ENCODE results near the gene EXOC6.
A peak's percentile ranks its signal among the peaks of the same experiment; 100 is the strongest.

Gene EXOC6

DNA sequence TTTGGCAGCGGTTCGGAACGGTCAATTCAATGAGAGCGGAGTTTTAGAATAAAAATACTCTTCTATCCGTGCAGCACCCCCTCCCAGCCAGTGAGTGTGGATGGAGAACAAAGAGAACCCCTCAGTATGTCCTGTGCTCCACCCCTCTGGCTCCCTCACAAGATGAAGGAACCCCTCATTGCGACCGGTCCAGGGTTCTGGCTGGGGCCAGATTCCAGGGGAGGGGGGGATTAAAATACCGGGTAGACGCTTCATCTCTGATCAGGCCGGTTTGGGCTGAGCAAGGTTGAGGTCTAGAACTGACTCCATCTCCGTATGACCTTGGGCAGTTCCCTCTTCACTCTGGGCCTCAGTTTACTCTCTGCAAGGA lies 218.2 kb downstream of the EXOC6 start:
- DNase-seq, result no peak

DNA sequence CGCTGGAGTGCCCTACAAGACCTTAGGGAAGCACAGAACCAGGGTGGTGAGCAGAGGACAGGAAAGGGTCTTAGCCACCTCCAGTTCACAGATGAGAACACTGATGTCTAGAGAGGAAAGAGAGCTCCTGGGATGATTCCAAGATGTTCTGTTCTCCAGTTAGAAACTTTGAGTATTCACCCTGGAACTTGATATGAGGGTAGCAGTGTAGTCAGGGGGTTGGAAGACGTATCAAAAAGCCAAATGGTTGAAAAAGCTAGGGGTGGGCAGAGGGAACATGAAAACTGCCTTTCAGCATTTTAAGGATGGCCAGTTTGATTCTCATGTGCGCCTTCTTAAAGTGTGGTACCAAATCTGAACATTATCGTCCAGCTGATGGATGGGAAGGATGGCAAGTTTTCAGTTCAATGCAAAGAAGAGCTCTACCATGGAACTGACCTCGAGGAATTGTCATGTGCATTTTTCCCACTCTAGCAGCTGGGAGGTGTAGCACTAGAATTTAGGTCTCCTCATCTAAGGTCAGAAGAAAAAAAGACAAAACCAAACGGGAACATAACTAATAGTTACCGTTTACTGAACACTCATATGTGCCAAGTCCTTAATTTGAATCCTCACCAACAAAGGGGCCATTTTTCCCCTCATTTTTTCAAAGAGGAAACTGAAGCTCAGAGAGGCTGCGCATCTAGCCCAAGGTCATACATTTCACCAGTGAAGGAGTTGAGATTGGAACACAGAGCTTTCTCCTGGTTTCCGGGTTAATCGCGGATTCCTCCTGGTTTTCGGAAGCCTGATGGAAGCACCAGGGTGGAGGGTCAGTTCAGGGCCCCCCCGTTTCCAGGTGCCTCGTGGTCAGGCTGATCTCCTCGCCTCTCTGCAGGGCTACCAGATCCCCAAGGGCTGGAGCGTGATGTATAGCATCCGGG lies 219.4 kb downstream of the EXOC6 start:
- no peak for DNase-seq

DNA sequence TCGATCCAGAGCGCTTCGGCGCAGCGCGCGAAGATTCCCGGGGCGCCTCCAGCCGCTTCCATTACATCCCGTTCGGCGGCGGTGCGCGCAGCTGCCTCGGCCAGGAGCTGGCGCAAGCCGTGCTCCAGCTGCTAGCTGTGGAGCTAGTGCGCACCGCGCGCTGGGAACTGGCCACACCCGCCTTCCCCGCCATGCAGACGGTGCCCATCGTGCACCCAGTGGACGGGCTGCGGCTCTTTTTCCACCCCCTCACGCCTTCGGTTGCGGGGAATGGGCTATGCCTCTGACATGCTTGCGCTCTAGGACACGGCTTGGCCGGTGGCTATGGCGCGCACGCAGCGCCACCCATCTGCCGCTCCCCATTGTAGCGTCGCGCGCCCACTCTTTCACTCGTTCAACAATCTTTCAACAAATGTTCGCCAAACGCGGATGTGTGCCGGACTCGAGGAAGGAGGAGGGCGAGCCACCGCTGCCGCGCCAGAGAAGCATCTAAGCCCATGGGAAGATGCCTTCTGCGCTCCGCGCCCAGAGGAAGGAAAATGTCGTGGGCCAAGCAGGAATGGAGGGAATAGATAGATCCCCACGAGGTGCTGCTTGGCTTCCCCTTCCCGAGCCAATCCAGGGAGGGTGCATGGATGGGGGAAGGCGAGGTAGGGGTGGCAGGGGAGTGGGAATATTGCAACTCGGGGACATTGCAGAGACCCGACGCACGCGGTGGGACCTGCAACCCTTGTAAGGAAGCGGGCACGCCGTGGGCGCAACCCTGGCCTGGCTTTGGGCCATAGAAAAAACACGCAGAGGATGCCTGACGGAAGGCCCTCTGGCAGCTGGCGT lies 220.3 kb downstream of the EXOC6 start:
- no peak for DNase-seq

DNA sequence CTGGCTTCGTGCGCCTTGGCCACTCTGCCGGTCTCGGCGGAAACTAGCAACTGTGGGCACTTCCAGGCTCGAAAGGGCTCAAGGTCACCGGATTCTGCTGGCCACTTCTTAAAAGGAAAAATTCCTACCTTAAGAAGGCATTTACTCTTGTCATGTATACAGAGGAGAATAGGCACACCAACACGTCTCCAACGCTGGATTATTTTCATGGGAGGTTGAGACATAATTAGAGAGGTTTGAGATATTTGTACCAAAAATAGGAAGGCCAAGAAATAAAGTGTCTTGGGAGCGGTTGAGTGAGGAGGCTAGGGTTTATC lies 220.9 kb downstream of the EXOC6 start:
- no peak for DNase-seq

DNA sequence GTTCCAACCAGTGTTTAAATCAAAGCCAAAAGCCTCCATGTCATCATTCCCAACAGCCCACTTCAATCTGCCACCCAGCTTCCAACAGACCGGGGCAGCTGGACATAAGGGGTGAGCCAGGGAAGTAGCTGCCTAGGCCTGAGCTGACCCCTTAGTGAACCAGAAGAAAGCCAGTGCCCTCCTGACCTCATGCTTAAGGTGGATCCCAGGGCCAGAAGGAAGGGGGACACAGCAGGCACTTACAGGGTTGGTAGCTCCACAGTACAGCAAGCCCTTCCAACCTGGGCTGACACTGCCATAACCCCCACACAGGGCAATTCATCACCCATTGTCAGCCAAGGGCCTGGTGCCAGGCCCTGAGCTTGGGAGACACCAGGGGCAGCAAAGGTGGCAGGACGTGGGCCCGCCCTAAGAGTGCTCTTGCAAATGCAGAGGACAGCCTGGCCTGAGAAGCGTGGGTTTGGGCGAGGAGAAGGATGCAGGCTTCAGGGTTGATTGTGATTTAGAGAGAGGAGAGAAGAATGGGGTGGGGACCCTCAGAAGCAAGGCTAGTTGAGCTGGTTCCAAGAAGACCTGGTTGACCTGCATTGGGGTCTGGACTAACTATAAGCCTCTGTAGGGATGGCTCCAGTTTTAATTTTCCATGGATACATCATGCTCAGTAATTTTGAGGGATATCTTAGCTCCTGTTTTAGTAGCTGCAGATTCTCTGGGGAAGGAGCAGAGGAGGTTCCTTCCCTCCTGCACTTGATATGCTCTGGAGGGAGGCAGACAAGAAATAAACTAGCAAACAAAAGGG lies 222.3 kb downstream of the EXOC6 start:
- no peak for DNase-seq

DNA sequence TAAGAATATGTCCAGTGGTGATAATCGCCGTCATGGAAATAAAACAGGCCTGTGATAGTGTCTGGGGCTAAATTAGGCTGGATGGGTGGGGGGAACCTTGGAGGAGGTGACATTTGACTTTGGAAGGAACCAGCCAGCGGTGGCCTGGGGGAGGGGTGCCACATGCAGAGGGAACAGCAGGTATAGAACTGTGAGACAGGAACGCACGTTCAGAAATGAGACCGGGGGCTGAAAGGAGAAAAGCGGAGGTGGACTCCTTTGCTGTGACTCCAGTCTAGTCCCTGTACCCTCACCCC lies 222.8 kb downstream of the EXOC6 start:
- DNase-seq, result no peak

DNA sequence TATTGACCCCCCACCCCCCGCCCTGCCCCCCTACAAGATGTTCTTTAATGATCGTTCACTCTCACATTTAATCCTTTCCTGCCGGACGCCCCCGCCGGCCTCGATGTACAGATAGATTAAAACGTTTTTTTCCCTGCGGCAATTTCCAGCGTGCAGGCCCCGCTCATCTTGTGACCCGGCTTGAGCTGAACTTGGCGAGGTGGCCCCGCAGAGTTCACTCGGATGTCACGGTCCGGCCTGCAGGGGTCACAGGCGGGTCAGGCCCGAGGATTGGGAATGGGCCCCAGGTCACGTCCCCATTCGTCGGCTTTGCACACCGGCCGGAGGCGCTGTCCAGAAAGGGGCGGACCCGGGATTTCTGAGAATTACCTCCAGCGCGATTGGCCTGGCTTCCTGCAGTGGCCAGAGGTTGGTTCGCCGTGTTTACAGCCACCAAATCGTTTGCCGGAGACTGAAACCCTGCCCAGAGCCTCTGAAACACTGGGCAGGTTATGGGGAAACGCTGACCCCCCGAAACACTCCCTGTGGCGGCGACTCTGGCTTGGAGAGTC lies 223.4 kb downstream of the EXOC6 start:
- no peak for DNase-seq

DNA sequence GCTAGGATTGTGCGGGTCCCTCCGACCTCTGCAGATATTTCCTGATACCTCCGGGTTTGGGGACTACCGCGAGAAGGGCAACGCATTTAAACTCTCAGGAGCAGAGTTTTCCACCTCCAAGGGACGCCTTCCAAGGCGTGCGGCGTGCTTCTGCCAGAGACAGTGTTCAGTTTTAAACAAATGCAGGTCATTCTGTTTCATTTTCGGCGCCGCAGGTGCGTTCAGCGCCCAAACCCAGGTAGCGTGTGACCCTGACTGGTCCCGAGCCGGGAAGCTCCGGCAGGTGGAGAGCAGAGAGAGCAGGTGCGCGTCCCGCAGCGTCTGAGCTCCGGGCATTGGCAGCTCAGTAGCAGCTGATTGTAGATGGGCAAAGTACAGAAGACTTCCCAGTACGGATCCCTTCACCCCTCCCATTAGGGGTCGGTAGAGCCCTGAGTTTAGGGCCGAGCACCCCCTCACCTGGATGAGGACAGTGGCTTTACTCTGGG lies 223.9 kb downstream of the EXOC6 start:
- no peak for DNase-seq

DNA sequence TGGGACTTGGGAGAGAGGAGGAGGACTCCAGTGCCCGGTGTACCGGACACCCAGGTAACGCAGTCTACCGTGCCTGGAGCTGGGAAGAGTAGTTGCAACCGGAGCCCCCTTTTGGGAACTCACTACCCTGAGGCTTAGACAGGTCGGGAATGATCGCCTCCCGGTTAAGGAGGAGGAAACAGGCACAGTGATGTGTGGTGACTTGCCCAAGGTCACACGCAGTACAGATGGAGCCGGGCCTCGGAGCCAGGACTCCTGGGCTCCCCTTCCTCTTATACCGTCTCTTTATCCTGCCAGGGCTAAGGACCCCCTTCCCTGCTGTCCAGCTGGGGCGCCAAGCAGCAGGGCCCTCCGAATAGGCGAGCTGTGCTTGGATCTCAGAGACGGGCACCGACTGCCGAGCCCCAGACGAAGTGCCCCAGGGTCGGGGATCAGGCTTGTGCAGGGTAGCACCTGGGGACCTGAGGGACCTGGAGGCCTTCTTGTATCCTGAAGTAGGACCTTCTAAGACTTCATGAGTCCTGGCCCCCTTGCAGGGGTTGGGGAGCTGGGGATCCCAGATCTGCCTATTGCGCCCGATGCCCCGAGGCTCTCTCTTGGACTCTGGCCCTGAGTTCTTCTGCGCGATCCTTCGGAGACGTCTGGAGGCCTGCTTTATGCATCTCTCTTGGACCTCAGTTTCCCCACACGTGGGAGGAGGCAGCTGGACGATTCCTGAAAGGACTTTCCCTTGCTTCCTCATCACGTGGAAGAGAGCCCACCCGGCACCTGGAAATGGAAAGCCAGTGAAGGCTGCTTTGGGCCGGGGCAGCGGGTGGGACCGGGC lies 224.6 kb downstream of the EXOC6 start:
- no peak for DNase-seq

DNA sequence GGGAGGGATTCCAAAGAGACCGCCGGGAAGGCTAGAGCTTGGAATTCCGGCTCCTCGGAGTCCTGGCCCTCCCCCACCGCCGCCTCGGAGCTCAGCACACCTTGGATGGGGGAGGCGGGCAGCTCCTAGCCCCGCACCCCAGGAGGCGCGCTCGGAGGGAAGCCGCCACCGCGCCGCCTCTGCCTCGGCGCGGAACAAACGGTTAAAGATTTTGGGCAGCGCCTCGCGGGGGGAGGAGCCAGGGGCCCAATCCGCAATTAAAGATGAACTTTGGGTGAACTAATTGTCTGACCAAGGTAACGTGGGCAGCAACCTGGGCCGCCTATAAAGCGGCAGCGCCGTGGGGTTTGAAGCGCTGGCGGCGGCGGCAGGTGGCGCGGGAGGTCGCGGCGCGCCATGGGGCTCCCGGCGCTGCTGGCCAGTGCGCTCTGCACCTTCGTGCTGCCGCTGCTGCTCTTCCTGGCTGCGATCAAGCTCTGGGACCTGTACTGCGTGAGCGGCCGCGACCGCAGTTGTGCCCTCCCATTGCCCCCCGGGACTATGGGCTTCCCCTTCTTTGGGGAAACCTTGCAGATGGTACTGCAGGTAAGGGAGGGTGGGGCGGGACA lies 225.3 kb downstream of the EXOC6 start, which contains the start of gene CYP26A1:
Gene CYP26A1 (plus strand): TSS at position 355 of the 608 bp plus-strand sequence. CDS start 42 bp downstream, at position 397.
- no peak for DNase-seq

DNA sequence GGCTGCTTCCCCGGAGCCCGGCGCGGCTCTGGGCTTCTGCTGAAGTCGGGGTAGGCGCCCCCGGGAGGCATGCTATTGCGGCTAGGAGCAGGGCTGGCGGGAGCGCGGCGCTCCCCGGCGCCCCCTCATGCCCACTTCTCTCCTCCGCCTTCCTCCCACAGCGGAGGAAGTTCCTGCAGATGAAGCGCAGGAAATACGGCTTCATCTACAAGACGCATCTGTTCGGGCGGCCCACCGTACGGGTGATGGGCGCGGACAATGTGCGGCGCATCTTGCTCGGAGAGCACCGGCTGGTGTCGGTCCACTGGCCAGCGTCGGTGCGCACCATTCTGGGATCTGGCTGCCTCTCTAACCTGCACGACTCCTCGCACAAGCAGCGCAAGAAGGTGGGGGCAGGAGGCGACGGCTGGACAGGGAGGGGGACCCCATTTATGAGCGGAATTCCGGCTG lies 225.9 kb downstream of the EXOC6 start:
- DNase-seq, result no peak

DNA sequence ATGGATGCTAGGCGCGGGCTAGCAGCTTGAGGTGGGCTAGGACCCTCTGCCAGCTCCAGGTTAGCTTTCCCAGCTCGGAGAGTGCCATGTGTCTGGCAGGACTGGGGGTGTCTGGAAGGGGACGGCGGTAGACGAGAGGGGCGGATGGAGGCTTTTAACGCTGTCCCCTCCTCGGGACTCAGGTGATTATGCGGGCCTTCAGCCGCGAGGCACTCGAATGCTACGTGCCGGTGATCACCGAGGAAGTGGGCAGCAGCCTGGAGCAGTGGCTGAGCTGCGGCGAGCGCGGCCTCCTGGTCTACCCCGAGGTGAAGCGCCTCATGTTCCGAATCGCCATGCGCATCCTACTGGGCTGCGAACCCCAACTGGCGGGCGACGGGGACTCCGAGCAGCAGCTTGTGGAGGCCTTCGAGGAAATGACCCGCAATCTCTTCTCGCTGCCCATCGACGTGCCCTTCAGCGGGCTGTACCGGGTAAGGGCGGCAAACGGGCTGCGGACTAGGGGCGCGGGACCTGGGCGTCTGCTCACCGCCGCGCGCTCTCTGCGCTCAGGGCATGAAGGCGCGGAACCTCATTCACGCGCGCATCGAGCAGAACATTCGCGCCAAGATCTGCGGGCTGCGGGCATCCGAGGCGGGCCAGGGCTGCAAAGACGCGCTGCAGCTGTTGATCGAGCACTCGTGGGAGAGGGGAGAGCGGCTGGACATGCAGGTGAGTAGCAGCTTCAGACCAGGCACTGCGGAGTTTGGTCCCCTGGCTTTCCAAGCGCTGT lies 226.5 kb downstream of the EXOC6 start:
- DNase-seq, result no peak

DNA sequence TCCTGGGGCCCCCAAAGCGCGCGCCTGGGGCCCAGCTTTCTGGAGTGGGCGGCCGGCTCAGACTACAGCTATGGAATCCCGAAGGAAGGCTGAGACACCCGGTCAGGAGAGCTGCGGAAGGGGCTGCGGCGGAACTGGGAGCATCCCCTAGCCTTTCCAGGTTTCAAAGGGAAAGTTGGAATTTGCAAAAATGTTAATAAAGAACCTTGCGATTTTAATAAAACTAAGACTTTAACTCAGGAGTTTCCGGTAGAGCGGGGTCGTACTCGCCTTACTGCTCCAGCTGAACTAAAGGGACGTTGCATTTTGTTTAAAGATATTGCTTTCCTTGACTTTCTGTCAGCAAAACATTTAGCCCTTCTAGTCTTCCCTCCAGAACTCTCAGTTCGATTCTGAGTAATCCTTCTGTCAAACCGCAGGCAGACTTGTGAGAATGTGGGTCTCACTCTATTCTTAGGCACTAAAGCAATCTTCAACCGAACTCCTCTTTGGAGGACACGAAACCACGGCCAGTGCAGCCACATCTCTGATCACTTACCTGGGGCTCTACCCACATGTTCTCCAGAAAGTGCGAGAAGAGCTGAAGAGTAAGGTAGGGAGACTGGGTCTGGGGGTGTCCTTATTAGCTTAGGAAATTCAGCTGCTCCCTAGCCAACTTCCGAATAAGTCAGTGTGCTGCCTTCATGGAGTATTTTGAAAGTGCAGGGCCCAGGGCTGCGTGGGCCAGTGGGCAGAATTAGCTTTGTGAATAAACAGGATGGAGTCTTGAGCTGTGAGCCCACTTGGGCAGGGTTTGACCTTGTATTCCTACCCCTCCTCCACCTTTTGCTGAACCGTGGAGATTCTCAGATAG lies 227.3 kb downstream of the EXOC6 start:
- DNase-seq, result no peak

DNA sequence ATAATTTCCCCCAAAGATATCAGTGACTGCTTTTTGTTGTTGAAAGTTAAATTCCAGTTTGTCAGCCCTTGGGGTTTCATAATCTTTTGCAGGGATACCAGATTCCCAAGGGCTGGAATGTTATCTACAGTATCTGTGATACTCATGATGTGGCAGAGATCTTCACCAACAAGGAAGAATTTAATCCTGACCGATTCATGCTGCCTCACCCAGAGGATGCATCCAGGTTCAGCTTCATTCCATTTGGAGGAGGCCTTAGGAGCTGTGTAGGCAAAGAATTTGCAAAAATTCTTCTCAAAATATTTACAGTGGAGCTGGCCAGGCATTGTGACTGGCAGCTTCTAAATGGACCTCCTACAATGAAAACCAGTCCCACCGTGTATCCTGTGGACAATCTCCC lies 228.6 kb downstream of the EXOC6 start:
- no peak for DNase-seq

DNA sequence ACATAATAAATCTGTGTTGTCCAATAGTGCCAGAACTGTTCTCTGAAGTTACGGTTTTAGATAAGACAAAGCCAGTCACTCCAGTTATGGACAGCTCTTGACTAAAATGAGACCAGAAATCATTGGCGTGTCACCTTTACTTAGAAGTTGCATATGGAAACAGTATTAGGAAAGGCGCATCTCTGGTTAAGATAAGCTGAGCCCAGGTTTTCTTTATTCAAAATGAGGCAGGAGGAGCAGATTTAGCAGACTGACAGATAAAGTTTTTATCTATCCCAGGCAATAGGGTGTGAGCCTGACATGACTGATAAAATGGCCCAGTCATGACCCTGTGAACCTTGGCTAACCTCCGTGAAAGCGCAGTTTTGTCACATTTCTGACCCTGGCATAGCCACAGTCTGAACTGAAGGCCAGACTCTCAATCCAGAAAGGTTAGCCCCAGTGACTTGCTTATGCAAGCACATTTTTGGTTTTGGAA lies 229.6 kb downstream of the EXOC6 start:
- DNase-seq, result no peak

DNA sequence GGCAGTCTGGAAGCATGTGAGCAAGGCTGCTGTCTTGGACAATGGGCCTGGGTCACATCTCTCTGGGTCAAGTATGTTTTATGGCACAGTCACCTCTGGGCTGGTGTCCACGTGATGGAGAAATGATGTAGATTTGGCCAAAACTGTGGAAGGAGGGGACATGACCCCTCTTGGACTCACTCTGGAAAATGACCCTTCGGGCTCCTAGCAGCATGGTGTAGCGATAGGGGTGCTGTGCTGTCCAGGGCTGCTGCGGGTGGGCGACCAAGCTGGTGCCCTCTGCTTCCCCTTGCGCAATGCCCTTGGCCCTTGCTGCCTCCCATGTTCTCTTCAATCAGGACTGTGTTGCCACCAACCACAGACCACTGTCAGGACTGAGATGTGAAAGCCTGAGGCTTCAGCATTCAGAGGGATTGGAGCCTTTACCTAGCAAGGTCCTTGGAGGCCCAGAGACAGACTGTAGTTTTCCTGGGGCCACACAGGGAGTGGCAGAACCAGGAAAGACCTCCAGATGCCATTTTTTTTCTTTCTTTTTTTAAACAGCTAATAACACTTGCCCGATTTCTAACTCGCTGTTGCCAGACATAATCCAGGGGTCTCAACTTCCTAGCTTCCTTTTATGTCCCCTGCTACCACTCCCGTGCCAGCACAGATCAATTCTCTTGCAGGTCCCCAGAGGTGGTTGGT lies 231.5 kb downstream of the EXOC6 start:
- DNase-seq, result no peak

DNA sequence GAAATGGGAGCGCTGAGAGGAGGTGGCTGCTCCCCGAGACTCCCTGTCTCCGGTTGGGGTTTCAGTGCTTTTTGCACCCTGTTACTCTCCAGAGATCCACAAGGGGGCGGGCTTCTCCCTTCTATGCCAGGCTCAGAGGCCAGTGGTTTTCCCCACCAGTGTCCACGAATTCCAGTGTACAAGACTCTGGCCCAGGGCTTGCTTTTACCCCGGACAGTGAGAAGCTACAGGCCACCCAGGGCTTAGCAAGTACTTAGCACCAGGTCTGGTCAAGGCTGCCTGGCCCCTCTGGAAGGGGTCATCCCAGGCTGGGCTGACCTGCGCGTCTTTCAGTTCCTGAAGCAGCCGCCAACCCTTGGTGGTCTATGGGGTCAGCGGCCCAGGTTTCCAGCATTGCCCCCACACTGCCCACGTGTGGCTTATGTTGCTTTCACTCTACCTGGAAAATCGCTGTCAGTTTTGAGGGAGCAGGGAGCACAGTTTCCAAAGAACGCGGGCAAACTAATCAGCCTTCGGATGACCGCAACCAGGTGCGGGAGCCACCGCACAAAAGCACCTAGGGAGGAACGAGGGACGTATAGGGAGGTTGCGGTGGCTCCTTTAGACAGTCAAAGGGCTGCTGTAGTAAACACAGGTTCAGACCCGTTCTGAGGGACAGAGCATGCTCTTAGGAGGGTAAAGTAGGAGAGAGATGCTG lies 232.2 kb downstream of the EXOC6 start:
- DNase-seq, result peak; percentile 49

DNA sequence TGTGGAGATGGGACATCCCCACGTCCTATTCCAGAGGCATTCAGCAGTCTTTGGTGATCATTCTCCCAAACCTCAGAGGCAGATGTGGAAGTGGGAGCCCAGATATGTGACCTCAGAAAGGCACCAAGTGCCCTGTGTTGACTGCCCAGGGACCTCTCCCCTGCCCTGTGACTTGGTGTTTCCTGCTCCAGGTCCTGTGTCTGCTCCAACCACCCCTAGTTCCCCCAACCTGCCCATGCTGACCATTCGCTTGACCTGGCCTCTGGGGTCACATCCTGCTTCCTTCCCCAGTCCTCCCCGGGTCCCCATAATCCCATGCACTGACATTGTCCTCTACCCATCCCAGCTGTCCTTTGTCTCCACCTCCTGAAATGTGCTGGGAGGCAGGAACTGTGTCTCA lies 233.0 kb downstream of the EXOC6 start:
- DNase-seq, result no peak

Measured in CD4-positive, alpha-beta T cell treated with Interleukin-12 subunit alpha and Interleukin-12 subunit beta, for 1 hour (primary cell).